ENCODE data around the gene TGFBR1.

TGFBR1 gene

DNA sequence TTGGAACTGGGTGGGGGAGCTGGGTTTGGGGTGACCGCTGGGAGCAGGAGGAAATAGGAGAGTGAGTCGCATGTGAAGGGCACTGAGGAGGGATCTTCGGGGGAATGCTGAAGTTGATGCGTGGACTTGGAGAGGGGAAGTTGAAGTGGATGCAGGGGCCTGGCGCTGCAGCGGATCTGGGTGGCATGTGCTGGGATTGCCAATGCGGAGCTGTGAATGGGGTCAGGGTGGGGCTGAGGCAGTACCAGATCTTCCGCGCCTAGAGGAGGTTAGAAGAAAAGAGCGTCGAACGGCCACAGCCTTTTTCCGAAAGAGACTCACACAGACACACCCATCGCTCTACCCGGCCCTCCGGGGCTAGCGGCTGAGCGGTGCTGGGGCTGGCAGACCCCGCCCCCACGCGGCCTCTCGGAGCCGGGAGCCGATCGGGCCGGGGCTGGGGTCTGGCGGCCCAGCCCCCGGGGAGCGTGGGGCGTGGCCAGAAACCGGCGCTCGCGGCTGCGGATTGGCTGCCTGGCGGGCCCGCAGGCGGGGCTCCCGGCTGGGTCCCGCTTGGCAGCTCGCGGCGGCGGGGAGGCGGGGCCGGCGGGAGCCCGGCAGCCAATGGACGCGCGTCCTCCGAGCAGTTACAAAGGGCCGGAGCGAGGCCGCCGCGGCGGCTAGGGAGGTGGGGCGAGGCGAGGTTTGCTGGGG, at the start of gene TGFBR1:
TSS of gene TGFBR1 (plus strand) at position 655 of the 693 bp plus-strand sequence. CDS start 93 bp downstream, outside the sequence.
- peak; percentile 86 for DNase-seq (ENCODE audit: low read depth)

DNA sequence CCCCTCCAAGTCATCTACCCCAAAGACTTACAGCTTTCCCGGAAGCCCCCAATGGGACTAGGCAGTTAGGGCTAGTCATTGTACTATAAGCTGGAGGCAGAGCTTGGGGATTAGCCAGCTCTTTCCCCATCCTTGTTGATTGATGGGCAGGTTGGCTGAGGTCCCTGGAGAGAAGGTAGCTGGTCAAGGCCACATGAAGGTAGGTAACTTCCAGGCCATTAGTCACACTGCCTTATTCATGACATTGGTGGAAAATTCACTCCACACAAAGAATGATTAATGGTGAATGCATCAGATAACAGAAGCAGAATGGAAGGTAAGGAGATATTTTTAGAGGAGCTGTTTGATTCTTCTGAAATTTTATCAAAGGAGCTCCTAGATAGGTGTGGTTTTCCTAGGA, 49.5 kb upstream of the TGFBR1 start:
- DNase-seq (ENCODE audit: low read depth): no peak

DNA sequence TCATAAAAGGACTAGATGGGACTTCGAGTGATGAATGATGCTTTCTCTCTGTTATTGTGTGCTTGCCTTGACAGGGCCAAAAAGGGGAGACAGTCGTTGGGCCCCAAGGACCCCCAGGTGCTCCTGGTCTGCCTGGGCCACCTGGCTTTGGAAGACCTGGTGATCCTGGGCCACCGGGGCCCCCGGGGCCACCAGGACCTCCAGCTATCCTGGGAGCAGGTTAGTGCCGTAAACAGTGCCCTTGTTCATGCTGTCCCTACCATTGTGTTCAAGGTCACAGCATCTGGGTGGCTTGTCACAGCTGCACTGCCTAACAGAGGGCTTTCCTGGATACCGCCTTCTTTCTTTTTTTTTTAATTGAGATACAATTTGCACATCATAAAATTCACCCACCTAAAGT, 48.7 kb upstream of the TGFBR1 start:
- DNase-seq (ENCODE audit: low read depth): no peak

- DNase-seq (ENCODE audit: low read depth): no peak
These were observed 47.8 kb upstream of the TGFBR1 start for GRCh38 chr9:99056886-99057664.

- DNase-seq (ENCODE audit: low read depth): peak; percentile 31
These were observed 47.0 kb upstream of the TGFBR1 start for GRCh38 chr9:99057665-99058625.

DNA sequence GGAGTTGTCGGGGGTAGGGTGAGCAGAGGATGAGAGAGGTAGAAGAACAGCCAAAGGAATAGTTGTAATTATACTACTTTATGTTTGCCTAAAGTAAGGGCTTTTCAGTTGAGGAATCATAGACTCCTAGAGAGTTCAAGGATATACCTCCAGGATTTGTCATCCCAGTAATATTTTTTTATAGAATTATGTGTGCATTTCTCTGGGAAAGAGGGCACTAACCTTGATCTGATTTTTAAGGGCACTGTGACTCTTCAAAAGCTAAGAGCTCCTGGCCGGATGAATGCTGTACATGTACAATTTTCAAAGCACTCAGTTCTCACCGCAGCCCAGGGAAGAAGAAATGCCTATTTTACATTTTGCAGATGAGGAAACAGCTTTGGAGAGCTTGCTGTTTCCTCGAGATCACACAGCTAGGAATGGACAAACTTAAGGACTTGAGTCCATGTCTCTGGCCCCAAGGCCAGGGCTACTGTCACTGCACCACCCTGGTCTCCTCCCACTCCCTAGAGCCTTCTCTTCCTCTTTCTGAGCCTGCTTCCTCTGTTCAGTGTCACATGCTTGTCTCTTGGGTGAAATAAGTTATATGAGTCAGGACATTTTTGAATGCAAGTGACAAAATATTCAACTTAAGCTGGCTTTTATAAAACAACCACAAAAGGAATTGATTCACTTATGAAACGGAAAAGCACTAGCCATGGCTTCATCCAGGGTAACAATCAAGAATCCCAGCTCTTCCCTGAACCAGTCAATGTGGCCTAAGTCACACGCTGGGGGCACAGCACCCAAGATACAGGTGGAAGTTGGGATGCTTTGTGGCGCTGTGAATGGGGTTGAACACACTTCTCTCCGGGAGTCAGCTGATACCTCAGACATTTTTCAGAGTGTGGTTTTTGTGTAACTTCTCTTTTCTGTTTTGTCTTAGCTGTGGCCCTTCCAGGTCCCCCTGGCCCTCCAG, 45.7 kb upstream of the TGFBR1 start:
- DNase-seq (ENCODE audit: low read depth): no peak

GRCh38 chr9:99060621-99061020, 44.3 kb upstream of the TGFBR1 start:
- no peak for DNase-seq (ENCODE audit: low read depth)

DNA sequence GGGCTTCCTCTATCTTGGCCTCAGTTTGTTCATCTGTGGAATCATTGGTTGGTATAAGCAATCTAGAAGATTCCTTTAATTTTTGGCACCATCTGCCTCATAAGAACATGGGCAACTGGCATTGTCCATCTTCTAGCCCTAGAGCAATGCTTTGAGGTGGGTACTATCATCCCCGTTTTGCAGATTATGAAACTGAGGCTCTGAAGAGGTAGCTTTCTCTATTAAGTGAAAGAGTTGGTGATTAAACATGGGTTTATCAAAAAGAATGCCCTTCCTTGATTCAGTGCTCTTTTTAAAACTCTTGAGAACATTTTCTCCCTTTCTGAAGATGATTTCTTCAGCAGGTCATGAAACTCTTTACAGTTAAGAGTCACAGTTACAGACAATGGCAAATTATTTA, 42.4 kb upstream of the TGFBR1 start:
- no peak for DNase-seq (ENCODE audit: low read depth)

DNA sequence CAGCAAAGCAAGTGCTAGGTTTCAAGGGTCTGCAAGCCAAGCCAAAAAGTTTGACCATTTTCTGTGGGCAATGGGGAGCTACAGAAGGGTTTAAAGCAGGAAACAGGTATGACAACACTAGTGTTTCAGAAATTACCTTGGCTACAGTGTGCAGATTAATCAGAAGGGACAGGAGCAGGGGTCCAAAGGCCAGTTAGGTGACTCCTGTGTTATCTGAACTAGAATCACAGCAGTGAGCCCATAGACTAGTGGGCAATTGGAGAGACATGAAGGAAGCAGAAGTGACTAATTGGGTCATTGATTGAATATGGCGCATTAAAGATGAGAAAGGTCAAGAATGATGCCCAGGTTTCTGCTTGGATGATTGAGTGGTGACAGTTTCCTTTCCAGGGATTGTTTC, 41.4 kb upstream of the TGFBR1 start:
- DNase-seq (ENCODE audit: low read depth): no peak

DNA sequence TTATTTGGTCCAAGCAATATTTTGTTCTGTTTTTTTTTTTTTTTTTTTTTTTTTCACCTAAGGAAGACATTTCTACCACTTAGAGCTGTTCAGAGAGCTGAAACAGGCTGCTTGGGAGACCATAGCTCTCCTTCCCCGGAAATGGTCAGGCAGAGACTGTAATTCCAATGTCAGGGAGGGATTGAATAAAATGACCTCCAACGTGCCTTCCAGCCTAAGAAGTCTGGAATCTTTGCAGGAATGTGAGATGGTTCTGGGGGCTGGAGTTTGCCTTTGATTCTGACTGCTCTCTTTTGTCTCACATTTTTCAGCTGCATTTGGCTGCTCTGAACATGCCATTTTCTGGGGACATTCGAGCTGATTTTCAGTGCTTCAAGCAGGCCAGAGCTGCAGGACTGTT, 38.3 kb upstream of the TGFBR1 start:
- DNase-seq (ENCODE audit: low read depth): no peak

- no peak for DNase-seq (ENCODE audit: low read depth)
These were observed 35.8 kb upstream of the TGFBR1 start for GRCh38 chr9:99069075-99069474.

DNA sequence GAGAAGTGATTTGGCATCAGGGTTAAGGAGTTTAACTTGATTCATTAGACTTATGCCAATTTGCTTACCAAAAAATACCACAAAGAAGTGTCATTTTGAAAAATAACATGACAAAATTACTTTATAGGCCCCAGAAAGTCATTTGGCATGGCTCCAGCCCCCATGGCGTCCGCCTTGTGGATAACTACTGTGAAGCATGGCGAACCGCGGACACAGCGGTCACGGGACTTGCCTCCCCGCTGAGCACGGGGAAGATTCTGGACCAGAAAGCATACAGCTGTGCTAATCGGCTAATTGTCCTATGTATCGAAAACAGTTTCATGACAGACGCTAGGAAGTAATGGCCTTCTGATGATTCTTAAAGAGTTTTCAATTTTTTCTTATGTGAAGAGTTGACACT, 35.4 kb upstream of the TGFBR1 start:
- DNase-seq (ENCODE audit: low read depth): no peak

- DNase-seq (ENCODE audit: low read depth): no peak
These were observed 34.2 kb upstream of the TGFBR1 start for GRCh38 chr9:99070681-99071080.

DNA sequence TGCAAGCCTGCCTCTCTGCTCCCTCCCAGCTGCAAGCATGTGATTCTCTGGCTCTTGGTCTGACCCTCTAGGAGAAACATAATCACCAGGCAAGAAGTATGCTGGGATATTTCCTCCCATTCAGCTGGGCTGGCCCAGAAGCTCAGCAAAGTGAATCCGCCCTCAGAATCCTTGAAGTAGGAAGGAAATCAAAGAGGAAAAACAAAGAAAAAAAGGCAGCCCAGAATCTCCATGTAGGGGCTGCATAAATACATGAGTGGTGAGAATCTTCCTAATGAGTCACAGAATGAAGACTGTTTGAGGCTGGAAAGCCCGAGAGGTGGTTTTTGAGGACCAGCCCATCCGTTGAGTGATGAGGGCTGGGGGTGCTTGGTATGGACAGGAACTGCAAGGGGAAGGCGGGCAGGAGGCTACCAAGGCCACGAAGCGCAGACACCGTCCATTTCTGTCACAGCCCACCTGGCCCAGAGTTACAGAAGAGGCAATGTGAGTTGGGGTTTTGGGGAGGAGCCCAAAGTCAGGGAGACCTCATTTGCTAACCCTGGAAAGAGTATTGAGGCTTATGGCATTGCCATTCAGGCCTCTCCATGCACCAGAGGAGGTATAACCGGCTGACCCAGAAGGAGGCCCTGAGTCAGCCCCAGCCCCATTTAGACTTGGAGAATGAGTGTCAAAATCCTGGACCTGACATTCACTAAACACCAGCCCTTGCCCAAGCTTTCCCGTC, 33.4 kb upstream of the TGFBR1 start:
- DNase-seq (ENCODE audit: low read depth): no peak

DNA sequence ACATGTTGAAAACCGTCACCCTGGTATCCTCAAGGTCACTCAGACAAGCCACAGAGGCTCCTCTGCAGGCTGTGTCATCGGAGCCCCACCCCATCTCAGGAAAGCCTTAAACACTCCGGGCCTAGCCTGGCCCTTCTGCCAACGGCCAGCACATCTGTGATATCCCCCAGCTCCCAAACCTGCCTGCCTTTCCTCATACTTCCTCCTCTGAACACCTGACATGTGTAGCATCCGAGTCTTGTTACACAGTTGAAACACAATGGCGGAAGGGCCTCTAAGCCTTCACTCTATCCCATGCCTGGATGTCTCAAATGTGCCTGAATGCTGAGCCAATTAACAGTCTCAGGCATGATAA, 32.9 kb upstream of the TGFBR1 start:
- DNase-seq (ENCODE audit: low read depth): no peak

- no peak for DNase-seq (ENCODE audit: low read depth)
These were observed 31.6 kb upstream of the TGFBR1 start for GRCh38 chr9:99073347-99073746.

GRCh38 chr9:99073985-99074901, 30.7 kb upstream of the TGFBR1 start:
- no peak for DNase-seq (ENCODE audit: low read depth)

- no peak for DNase-seq (ENCODE audit: low read depth)
These were observed 30.0 kb upstream of the TGFBR1 start for GRCh38 chr9:99074902-99075245.

DNA sequence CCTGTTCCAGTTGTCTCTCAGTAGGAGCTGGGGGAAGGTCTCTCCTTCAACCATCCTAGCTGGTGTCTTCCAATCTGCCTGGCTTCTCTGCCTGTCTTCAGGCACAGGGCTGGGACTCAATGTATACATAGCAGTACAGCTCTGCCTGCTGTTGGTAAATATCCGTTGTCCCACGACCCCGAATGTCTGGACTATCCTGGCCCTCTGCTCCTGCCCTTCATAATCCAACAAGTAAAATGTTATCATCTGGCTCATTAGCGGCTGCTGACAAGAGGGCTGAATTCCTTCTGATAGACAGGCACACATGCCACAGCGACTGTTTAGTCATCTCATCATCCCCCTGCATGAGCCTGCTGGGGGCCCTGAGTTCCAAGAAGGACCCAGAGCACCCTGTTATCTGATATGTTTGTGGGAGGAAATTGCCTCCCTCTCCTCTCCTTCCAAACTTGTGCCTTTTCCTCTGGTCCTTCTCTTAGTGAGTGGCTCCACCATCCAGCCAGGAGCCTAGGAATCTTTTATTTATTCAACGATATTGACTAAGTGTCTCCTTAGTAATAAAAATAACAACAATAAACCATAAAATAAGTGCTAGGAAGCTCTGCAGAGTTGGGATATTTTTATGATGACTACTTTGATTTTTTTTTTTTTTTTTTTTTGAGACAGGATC, 29.5 kb upstream of the TGFBR1 start:
- no peak for DNase-seq (ENCODE audit: low read depth)
